ENCODE data around the gene VSTM2L. TPM values are rescaled to one million over a fixed set of nuclear protein-coding genes. Genes with fewer than 3 reads are reported as not detected.

Gene VSTM2L
- total and polyA plus RNA-seq, 3 donors from 2014 or later, result 7.3 to 74.7 (median 40.2) TPM

- TF ChIP-seq CTCF (IDR thresholded peaks at IDR 0.05) (no peak), POLR2A (IDR thresholded peaks at IDR 0.05) (no peak)
- WGBS, 2 donors, result 82 to 87% methylated on average over 18 to 22 of the region's 22 CpGs
- Histone ChIP-seq H3K27me3 (no peaks in the 10 kb centered on the region), H3K36me3 (ENCODE audit: low read depth, missing control alignments) (no peaks in the 10 kb centered on the region), H3K4me1 (peaks cover 9% of the 10 kb centered on the region), H3K27ac (no peak overlapping the region), H3K4me3 (no peak overlapping the region), H3K9me3 (no peaks in the 10 kb centered on the region)
- intact Hi-C loops (cut with DNase I; ENCODE audit: low total_unique reads), result no loop called here
- no peak for DNase-seq
Measured at GRCh38 chr20:37881601-37882343, 21.2 kb upstream of the VSTM2L start.

- H3K36me3 ChIP-seq (ENCODE audit: low read depth, missing control alignments), result no peaks in the 10 kb centered on the region
- WGBS, 2 donors, result 87 to 91% methylated on average over 13 to 16 of the region's 16 CpGs
- DNase-seq, result no peak
- no peak for TF ChIP-seq POLR2A (IDR thresholded peaks at IDR 0.05)
- TF ChIP-seq CTCF (IDR thresholded peaks at IDR 0.05), result no peak
- intact Hi-C loops (cut with DNase I; ENCODE audit: low total_unique reads), result no loop called here
- H3K27ac ChIP-seq, result no peak overlapping the region
- H3K27me3 ChIP-seq, result no peaks in the 10 kb centered on the region
- no peaks in the 10 kb centered on the region for H3K9me3 ChIP-seq
- H3K4me3 ChIP-seq, result no peak overlapping the region
- H3K4me1 ChIP-seq, result peaks cover 14% of the 10 kb centered on the region
Measured at GRCh38 chr20:37882961-37883712, 19.8 kb upstream of the VSTM2L start.

GRCh38 chr20:37885042-37885441 lies 17.9 kb upstream of the VSTM2L start:
- Histone ChIP-seq H3K27ac (no peak overlapping the region), H3K4me1 (peaks cover 14% of the 10 kb centered on the region), H3K36me3 (ENCODE audit: low read depth, missing control alignments) (no peaks in the 10 kb centered on the region), H3K27me3 (no peaks in the 10 kb centered on the region), H3K4me3 (no peak overlapping the region), H3K9me3 (no peaks in the 10 kb centered on the region)
- TF ChIP-seq CTCF (IDR thresholded peaks at IDR 0.05), result no peak
- no peak for TF ChIP-seq POLR2A (IDR thresholded peaks at IDR 0.05)
- no peak for DNase-seq
- WGBS, 2 donors, result 89 to 95% methylated on average over 8 of the region's 8 CpGs
- intact Hi-C loops (cut with DNase I; ENCODE audit: low total_unique reads), result no loop called here

- intact Hi-C loops (cut with DNase I; ENCODE audit: low total_unique reads), result no loop called here
- no peak for DNase-seq
- 53 to 61% methylated on average over 31 to 32 of the region's 32 CpGs for WGBS, 2 donors
- Histone ChIP-seq H3K36me3 (ENCODE audit: low read depth, missing control alignments) (no peaks in the 10 kb centered on the region), H3K4me3 (no peak overlapping the region), H3K4me1 (peaks cover 14% of the 10 kb centered on the region), H3K27ac (no peak overlapping the region), H3K27me3 (no peaks in the 10 kb centered on the region), H3K9me3 (no peaks in the 10 kb centered on the region)
- TF ChIP-seq CTCF (IDR thresholded peaks at IDR 0.05) (no peak), POLR2A (IDR thresholded peaks at IDR 0.05) (no peak)
Measured at GRCh38 chr20:37885593-37886503, 17.1 kb upstream of the VSTM2L start.

Data from testis (tissue), 3 donors.